DND-41 (cell line): ENCODE results near the gene TUBA1C.

Experiments used
- ATAC-seq: fragments of 200-7000 bp; cut with Tn5 transposase; 3 replicates; pipeline ENCODE4 v1.9.1; 2021; ENCODE audit warnings: low read depth; ENCODE audit not compliant: insufficient read depth
- DNase-seq: peaks from one replicate; pipeline ENCODE4 v3.0.0-alpha.2; 2020
- H2AFZ ChIP-seq: 2 replicates; pipeline ENCODE4 v1.6.0; 2012; ENCODE audit warnings: low read depth, low read length
- H3K27ac ChIP-seq: 2 replicates; pipeline ENCODE4 v1.5.1; 2012; ENCODE audit warnings: low read length, inconsistent platforms
- H3K27me3 ChIP-seq: fragments of 200-600 bp; sonication (generic); 2 replicates; pipeline ENCODE4 v1.6.0; 2012; ENCODE audit warnings: low read length, mild to moderate bottlenecking, inconsistent platforms; ENCODE audit not compliant: insufficient read depth, poor library complexity
- H3K36me3 ChIP-seq: 2 replicates; pipeline ENCODE4 v1.5.1; 2012; ENCODE audit warnings: low read length, inconsistent platforms; ENCODE audit not compliant: insufficient read depth
- H3K4me1 ChIP-seq: 2 replicates; pipeline ENCODE4 v1.5.1; 2012; ENCODE audit warnings: mild to moderate bottlenecking, low read length; ENCODE audit not compliant: insufficient read depth
- H3K4me2 ChIP-seq: 2 replicates; pipeline ENCODE4 v1.6.0; 2012; ENCODE audit warnings: mild to moderate bottlenecking, moderate library complexity, low read length, inconsistent platforms; ENCODE audit not compliant: insufficient read depth
- H3K4me3 ChIP-seq, 2 experiments: fragments of 200-600 bp in 1 of 2; shearing (Covaris generic) in 1 of 2; 2 replicates each; pipeline ENCODE4 v1.5.1; 2012 to 2016; ENCODE audit warnings: inconsistent platforms in 2 of 2, low read length in 2 of 2, mild to moderate bottlenecking in 2 of 2, low read depth in 1 of 2, moderate library complexity in 1 of 2
- H3K79me2 ChIP-seq: 2 replicates; pipeline ENCODE4 v1.6.0; 2012; ENCODE audit warnings: low read length, inconsistent platforms; ENCODE audit not compliant: insufficient read depth
- H3K9ac ChIP-seq: 2 replicates; pipeline ENCODE4 v1.6.0; 2012; ENCODE audit warnings: low read depth, mild to moderate bottlenecking, inconsistent platforms, low read length, moderate library complexity
- H3K9me3 ChIP-seq: 2 replicates; pipeline ENCODE4 v1.5.1; 2012; ENCODE audit warnings: low read length, moderate library complexity, mild to moderate bottlenecking, inconsistent platforms; ENCODE audit not compliant: insufficient read depth, severe bottlenecking
- H4K20me1 ChIP-seq: 2 replicates; pipeline ENCODE4 v1.6.0; 2012; ENCODE audit warnings: low read length; ENCODE audit not compliant: insufficient read depth
- EZH2 ChIP-seq: IDR thresholded peaks from 3 replicates; pipeline ENCODE4 v1.6.1; 2012; ENCODE audit warnings: borderline replicate concordance, low read depth, mild to moderate bottlenecking, moderate library complexity, low read length, inconsistent platforms; ENCODE audit not compliant: severe bottlenecking
- TF ChIP-seq, protein P1 (sequence below): IDR thresholded peaks from 2 replicates; pipeline ENCODE4 v1.5.1; 2012; ENCODE audit warnings: borderline replicate concordance, low read length, moderate library complexity, mild to moderate bottlenecking; ENCODE audit not compliant: poor library complexity, severe bottlenecking; ENCODE audit errors: extremely low read depth

The TUBA1C gene

DNA sequence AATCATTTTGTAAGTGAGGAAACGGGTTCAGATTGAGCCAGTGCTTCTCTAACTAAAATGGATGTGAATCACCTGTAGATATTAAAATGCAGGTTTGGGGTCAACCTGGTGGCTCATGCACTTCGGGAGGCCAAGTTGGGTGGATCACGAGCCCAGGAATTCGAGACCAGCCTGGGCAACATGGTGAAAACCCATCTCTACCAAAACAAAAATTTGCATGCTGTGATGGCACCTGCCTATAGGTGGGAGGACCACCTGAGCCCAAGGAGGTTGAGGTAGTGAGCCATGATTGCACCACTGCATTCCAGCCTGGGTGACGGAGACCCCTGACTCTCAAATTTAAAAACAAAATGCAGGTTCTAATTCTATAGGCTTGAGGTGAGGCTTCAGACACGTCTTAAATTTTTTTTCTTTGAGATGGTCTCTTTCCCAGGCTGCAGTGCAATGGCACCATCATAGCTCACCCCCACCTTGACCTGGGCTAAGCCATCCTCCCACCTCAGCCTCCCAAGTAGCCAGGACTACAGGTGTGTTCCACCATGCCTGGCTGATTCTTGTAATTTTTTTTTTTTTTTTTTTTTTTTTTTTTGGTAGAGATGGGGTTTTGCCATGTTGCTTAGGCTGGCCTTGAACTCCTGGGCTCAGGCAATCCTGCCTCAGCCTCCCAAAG, 9.0 kb downstream of the TUBA1C start:
- H3K4me1 ChIP-seq = no peaks in the 10 kb centered on the region; the same call in 1 of the 2 replicates
- no peak overlapping the region for H3K27ac ChIP-seq
- no peak overlapping the region for H3K4me2 ChIP-seq
- no peak overlapping the region for H2AFZ ChIP-seq
- no peak overlapping the region for H3K4me3 ChIP-seq
- peak; percentile 14; the same call in 2 of the 3 replicates for ATAC-seq
- DNase-seq = no peak
- H4K20me1 ChIP-seq = peaks cover 32% of the 10 kb centered on the region
- no peak for TF ChIP-seq EZH2
- TF ChIP-seq, protein P1, sequence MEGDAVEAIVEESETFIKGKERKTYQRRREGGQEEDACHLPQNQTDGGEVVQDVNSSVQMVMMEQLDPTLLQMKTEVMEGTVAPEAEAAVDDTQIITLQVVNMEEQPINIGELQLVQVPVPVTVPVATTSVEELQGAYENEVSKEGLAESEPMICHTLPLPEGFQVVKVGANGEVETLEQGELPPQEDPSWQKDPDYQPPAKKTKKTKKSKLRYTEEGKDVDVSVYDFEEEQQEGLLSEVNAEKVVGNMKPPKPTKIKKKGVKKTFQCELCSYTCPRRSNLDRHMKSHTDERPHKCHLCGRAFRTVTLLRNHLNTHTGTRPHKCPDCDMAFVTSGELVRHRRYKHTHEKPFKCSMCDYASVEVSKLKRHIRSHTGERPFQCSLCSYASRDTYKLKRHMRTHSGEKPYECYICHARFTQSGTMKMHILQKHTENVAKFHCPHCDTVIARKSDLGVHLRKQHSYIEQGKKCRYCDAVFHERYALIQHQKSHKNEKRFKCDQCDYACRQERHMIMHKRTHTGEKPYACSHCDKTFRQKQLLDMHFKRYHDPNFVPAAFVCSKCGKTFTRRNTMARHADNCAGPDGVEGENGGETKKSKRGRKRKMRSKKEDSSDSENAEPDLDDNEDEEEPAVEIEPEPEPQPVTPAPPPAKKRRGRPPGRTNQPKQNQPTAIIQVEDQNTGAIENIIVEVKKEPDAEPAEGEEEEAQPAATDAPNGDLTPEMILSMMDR = no peak
- peaks cover 46% of the 10 kb centered on the region for H3K36me3 ChIP-seq
- no peak overlapping the region for H3K9ac ChIP-seq
- no peaks in the 10 kb centered on the region for H3K9me3 ChIP-seq
- peaks cover 16% of the 10 kb centered on the region for H3K79me2 ChIP-seq
- no peaks in the 10 kb centered on the region for H3K27me3 ChIP-seq

DNA sequence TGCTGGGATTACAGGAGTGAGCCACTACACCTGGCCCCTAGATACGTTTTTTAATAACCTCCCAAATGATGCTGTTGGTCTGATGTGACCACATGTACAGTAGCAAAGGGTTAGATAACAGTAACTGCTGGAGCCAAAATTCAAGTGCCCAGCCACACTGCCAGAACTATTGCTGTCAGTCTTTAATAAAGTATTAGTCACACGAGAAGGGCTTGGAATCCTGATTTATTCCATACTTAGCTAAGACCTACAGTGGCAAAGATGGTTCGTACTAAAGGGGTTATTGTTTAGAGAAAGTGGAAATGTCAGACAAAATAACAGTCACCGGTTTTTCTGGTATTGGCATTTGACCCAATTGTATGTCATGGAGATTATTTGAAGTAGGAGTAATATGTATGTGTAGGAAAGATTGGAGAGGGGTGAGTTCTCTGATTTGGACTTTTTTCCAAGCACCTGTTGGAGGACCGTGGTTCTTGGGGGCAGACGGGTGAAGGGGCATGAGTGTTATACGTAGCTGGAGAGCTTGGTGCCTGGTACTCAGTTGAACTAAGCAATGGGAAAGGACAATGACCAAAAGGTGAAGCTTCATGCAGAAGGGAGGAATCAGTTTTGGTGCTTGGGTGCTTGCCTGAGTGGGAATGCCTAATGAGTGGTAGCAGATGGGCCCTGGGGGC, 9.7 kb downstream of the TUBA1C start:
- no peak overlapping the region for H3K9ac ChIP-seq
- H2AFZ ChIP-seq = no peak overlapping the region
- H3K79me2 ChIP-seq = peaks cover 10% of the 10 kb centered on the region; the same call in 1 of the 2 replicates
- TF ChIP-seq, protein P1 = no peak
- TF ChIP-seq EZH2 = no peak
- no peak overlapping the region for H3K4me2 ChIP-seq
- H3K9me3 ChIP-seq = no peaks in the 10 kb centered on the region
- no peak overlapping the region for H3K27ac ChIP-seq
- no peak for DNase-seq
- no peak overlapping the region for H3K4me3 ChIP-seq
- ATAC-seq = 0 out of 3 replicates have a peak, but pooled peaks have one; percentile 4
- no peaks in the 10 kb centered on the region for H3K4me1 ChIP-seq
- H3K36me3 ChIP-seq = peaks cover 40% of the 10 kb centered on the region
- H4K20me1 ChIP-seq = peaks cover 25% of the 10 kb centered on the region
- no peaks in the 10 kb centered on the region for H3K27me3 ChIP-seq

DNA sequence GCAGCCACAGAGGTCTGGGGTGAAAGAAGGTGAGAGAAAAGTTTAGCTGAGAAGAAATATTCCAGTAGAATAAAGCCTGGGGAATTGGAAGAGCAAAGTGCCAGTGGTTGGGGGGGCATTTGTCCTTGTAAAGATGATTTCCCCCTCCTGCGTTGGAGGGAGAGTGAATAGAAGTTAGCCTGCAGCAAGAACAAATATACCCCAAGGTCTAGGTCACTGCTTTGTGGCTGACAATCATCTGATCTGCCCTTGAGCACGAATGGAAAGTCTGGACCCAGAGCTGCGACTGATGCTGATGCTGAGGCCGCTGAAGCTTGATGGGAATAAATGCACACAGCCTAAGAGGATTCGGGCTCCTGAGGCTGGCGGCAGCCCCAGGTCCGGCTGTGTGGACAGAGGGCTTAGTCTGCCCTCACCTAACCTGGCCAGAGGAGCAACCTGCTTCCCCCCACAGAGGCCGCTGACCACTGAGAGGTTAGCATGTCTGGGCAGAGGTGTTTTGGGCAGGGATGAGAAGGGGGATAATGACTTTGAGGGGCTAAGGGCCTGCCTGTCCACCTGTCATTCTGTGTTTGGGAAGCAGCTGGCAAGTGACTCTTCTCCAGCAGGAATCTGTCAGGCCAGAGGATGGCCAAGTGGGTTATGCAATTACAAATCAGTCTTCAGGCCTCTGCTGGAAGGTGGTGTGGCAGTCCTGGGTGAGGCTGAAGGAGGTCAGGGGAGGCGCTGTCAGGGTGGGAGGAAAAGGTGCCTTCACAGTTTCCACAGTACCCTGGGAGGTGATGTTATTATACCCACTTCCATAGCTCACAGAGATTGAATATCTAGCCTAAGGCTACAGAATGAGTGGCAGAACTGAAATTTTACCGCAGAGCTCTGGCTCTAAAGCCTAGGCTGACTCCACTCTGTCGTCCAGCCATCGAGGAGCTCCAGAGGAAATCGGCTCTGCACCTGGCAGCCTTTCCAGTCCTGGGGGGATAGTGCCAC, 11.7 kb downstream of the TUBA1C start:
- no peak for TF ChIP-seq EZH2
- TF ChIP-seq, protein P1 = no peak
- Histone ChIP-seq H2AFZ (no peak overlapping the region), H3K36me3 (peaks cover 20% of the 10 kb centered on the region), H3K27me3 (peaks cover 4% of the 10 kb centered on the region), H3K27ac (no peak overlapping the region), H4K20me1 (peaks cover 9% of the 10 kb centered on the region; the same call in 1 of the 2 replicates), H3K4me2 (no peak overlapping the region), H3K4me1 (no peaks in the 10 kb centered on the region), H3K4me3 (no peak overlapping the region), H3K79me2 (no peaks in the 10 kb centered on the region), H3K9me3 (no peaks in the 10 kb centered on the region), H3K9ac (no peak overlapping the region)
- DNase-seq = no peak
- ATAC-seq = no peak
